HEK293T (cell line): ENCODE results near the gene RCN2.

Experiments
- CTCF ChIA-PET: fragments of 350-600 bp; formaldehyde crosslinking; extraction: SDS; loops from one replicate; lab custom pipeline; 2021; ENCODE audit warnings: antibody characterized with exemption, inconsistent platforms; lab: Yijun Ruan, JAX
- POLR2A ChIA-PET: fragments of 350-600 bp; formaldehyde crosslinking; extraction: SDS; loops from one replicate; lab custom pipeline; 2020; ENCODE audit warnings: antibody characterized with exemption, inconsistent platforms; lab: Yijun Ruan, JAX
- DNase-seq: peaks from one replicate; pipeline ENCODE4 v3.0.0; 2012; ENCODE audit warnings: mixed read lengths; ENCODE audit errors: extremely low spot score
- ARNT ChIP-seq: fragments of 450-650 bp; IDR thresholded peaks from 2 replicates; pipeline ENCODE4 v1.6.1; 2017; ENCODE audit warnings: mild to moderate bottlenecking
- BHLHE40 ChIP-seq: fragments of 450-650 bp; IDR thresholded peaks from 2 replicates; pipeline ENCODE4 v1.6.1; 2016; ENCODE audit warnings: mild to moderate bottlenecking, moderate library complexity, borderline replicate concordance
- CTBP1 ChIP-seq: fragments of 450-650 bp; IDR thresholded peaks from 2 replicates; pipeline ENCODE4 v1.6.1; 2016; ENCODE audit warnings: borderline replicate concordance
- ELF4 ChIP-seq: fragments of 450-650 bp; IDR thresholded peaks from 2 replicates; pipeline ENCODE4 v1.6.1; 2017; ENCODE audit warnings: antibody characterized with exemption
- FOXA1 ChIP-seq: fragments of 450-650 bp; IDR thresholded peaks from 2 replicates; pipeline ENCODE4 v1.6.1; 2016; ENCODE audit warnings: mild to moderate bottlenecking
- FOXK2 ChIP-seq: fragments of 450-650 bp; IDR thresholded peaks from 2 replicates; pipeline ENCODE4 v1.6.1; 2016; ENCODE audit warnings: mild to moderate bottlenecking
- FOXM1 ChIP-seq: fragments of 450-650 bp; IDR thresholded peaks from 2 replicates; pipeline ENCODE4 v1.6.1; 2017; ENCODE audit warnings: mild to moderate bottlenecking, borderline replicate concordance
- HDGF ChIP-seq: fragments of 450-650 bp; IDR thresholded peaks from 2 replicates; pipeline ENCODE4 v1.6.1; 2017; ENCODE audit warnings: antibody characterized with exemption, borderline replicate concordance
- L3MBTL2 ChIP-seq: fragments of 450-650 bp; conservative IDR thresholded peaks from 2 replicates; pipeline ENCODE4 v1.6.1; 2016; ENCODE audit warnings: mild to moderate bottlenecking
- LEF1 ChIP-seq: fragments of 450-650 bp; IDR thresholded peaks from 2 replicates; pipeline ENCODE4 v1.6.1; 2017; ENCODE audit warnings: mild to moderate bottlenecking, borderline replicate concordance
- NFRKB ChIP-seq: fragments of 450-650 bp; IDR thresholded peaks from 2 replicates; pipeline ENCODE4 v1.6.1; 2016; ENCODE audit warnings: mild to moderate bottlenecking, moderate library complexity
- SP1 ChIP-seq: fragments of 450-650 bp; IDR thresholded peaks from 2 replicates; pipeline ENCODE4 v1.6.1; 2017
- SUZ12 ChIP-seq: fragments of 450-650 bp; IDR thresholded peaks from 2 replicates; pipeline ENCODE4 v1.6.1; 2016; ENCODE audit warnings: mild to moderate bottlenecking
- TARDBP ChIP-seq: fragments of 450-650 bp; IDR thresholded peaks from 2 replicates; pipeline ENCODE4 v1.6.1; 2016
- ZNF384 ChIP-seq: fragments of 450-650 bp; IDR thresholded peaks from 2 replicates; pipeline ENCODE4 v1.6.1; 2016
- TF ChIP-seq, protein P1 (sequence below): fragments of 450-650 bp; IDR thresholded peaks from 2 replicates; pipeline ENCODE4 v1.6.1; 2016

RCN2 gene

DNA sequence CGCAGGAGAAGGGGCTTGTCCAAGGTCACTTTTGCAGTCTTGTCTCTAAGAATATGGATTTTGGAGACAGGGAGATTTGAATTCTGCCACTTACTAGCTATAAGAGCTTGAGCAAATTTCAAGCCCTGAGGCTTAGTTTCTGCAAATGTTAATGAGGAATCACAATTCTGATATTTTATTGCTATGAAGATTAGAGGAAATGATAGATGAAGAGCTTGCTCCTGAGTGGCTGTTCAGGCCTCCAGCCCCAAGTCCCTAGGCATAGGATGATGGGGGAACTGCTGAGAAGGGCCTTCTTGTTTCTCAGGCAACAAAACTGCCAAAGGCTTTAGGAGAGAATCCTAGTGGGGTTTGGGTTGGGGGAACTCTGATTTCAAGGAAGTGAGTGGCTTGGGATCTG lies 44.6 kb downstream of the RCN2 start:
- POLR2A ChIA-PET, result no interaction called here
- CTCF ChIA-PET, result no interaction called here
- no peak for TF ChIP-seq ELF4
- no peak for TF ChIP-seq ARNT
- no peak for TF ChIP-seq BHLHE40
- TF ChIP-seq NFRKB, result no peak
- TF ChIP-seq FOXA1, result no peak
- TF ChIP-seq SP1, result no peak
- TF ChIP-seq ZNF384, result no peak
- no peak for DNase-seq

DNA sequence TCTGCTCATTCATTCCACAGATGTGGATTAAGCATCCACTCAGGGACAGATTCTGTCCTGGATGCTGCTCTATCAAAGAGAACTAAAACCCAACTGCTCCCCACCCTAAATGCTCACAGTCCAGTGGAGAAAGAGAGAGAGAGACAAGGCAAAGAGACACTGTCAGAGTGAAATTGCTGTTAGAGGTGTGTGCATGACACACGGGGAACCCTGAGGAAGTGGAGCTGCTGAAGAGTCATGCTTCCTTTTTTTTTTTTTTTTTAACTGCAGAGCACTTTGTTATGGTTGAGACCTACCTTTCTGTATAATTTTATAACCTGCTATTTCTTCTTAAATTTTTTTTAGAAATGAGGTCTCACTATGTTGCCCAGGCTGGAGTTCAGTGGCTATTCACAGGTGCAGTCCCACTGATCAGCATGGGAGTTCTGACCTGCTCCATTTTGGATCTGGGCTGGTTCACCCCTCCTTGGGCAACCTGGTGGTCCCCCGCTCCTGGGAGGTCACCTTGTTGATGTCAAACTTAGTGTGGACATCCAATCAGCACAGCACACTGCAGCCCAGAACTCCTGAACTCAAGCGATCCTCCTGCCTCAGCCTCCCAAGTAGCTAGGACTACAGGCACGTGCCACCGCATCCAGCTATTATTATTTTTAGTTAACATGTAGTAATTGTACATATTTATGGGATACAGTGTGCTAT lies 45.2 kb downstream of the RCN2 start:
- no peak for DNase-seq
- POLR2A ChIA-PET, result no interaction called here
- TF ChIP-seq FOXM1, result no peak
- no peak for TF ChIP-seq TARDBP
- CTCF ChIA-PET, result no interaction called here

GRCh38 chr15:76978522-76979330 lies 47.2 kb downstream of the RCN2 start:
- CTCF ChIA-PET, result interaction anchor here (0.6 kb wide), 1 partner anchor 622 kb away, joined by 3 read pairs; no protein-coding TSS in a partner anchor
- POLR2A ChIA-PET, result interaction anchor here (0.6 to 1.0 kb wide), 2 partner anchors 47 to 55 kb away, joined by 3 read pairs; partner anchors contain the start of gene RCN2
- DNase-seq, result no peak
- TF ChIP-seq LEF1, result no peak
- no peak for TF ChIP-seq TARDBP
- no peak for TF ChIP-seq NFRKB
- no peak for TF ChIP-seq FOXK2
- TF ChIP-seq, protein P1, sequence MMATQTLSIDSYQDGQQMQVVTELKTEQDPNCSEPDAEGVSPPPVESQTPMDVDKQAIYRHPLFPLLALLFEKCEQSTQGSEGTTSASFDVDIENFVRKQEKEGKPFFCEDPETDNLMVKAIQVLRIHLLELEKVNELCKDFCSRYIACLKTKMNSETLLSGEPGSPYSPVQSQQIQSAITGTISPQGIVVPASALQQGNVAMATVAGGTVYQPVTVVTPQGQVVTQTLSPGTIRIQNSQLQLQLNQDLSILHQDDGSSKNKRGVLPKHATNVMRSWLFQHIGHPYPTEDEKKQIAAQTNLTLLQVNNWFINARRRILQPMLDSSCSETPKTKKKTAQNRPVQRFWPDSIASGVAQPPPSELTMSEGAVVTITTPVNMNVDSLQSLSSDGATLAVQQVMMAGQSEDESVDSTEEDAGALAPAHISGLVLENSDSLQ, result no peak
- no peak for TF ChIP-seq ZNF384
- TF ChIP-seq CTBP1, result no peak
- TF ChIP-seq L3MBTL2, result no peak
- no peak for TF ChIP-seq BHLHE40
- no peak for TF ChIP-seq SP1
- TF ChIP-seq HDGF, result no peak
- no peak for TF ChIP-seq SUZ12
- TF ChIP-seq ARNT, result no peak
- TF ChIP-seq ELF4, result no peak
- no peak for TF ChIP-seq FOXA1
- TF ChIP-seq FOXM1, result no peak

DNA sequence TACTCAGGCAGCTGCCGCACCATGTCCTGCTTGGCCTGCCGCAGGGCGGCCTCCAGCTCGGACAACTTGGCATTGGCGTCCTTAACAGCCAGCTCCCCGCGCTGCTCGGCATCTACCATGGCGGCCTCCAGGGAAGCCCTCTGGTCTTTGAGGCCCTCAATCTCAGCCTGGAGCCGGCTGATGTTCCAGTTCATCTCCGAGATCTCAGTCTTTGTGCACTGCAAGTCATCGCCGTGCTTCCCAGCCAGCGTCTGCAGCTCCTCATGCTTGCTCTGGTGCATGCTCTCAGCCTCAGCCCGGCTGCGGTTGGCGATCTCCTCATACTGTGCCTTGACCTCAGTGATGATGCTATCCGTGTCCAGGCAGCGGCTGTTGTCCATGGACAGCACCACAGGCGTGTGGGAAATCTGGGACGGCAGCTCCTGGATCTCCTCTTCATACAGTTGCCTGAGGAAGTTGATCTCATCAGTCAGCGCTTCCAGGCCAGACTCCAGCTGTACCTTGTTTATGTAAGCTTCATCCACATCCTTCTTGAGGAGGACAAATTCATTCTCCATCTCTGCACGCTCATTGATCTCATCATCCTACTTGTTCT lies 47.9 kb downstream of the RCN2 start:
- TF ChIP-seq, protein P1, result no peak
- no peak for TF ChIP-seq SP1
- no peak for TF ChIP-seq BHLHE40
- no peak for TF ChIP-seq HDGF
- TF ChIP-seq TARDBP, result no peak
- TF ChIP-seq L3MBTL2, result no peak
- TF ChIP-seq LEF1, result no peak
- TF ChIP-seq CTBP1, result no peak
- no peak for TF ChIP-seq ARNT
- no peak for TF ChIP-seq FOXA1
- no peak for TF ChIP-seq NFRKB
- TF ChIP-seq ELF4, result no peak
- DNase-seq, result no peak
- ChIA-PET POLR2A (interaction anchor here (1.0 kb wide), 1 partner anchor 48 kb away, joined by 3 read pairs; the partner anchor contains the start of gene RCN2), CTCF (no interaction called here)

DNA sequence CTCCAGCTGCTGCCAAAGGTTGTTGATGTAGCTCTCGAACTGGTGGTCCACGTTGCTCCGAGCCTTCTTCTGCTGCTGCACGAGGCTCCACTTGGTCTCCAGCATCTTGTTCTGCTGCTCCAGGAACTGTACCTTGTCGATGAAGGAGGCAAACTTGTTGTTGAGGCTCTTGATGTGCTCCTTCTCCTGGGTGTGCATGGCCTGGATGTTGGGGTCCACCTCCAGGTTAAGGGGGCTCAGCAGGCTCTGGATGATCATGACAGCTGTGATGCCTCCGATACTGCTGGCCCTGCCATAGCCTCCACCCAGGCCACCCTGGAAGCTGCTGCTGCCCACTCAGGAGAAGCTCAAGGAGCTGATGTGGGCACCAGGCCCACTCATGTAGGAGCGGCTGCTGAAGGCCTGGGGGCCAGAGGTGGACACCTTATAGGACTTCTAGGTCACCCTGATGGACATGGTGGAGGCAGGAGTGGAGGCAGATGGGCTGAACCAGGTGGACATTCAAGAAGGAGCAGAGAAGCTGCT lies 48.5 kb downstream of the RCN2 start:
- CTCF ChIA-PET, result interaction anchor here (1.1 kb wide), 1 partner anchor 55 kb away, joined by 3 read pairs; no protein-coding TSS in a partner anchor
- no peak for TF ChIP-seq FOXA1
- TF ChIP-seq HDGF, result no peak
- TF ChIP-seq NFRKB, result no peak
- TF ChIP-seq CTBP1, result no peak
- no peak for TF ChIP-seq FOXM1
- no peak for TF ChIP-seq FOXK2
- TF ChIP-seq TARDBP, result no peak
- no peak for TF ChIP-seq ARNT
- no peak for TF ChIP-seq SP1
- TF ChIP-seq ZNF384, result no peak
- TF ChIP-seq ELF4, result no peak
- no peak for TF ChIP-seq BHLHE40
- TF ChIP-seq SUZ12, result no peak
- TF ChIP-seq LEF1, result no peak
- no peak for TF ChIP-seq L3MBTL2
- TF ChIP-seq, protein P1, result no peak
- POLR2A ChIA-PET, result no interaction called here
- no peak for DNase-seq

GRCh38 chr15:76982356-76982755 lies 50.8 kb downstream of the RCN2 start:
- CTCF ChIA-PET, result interaction anchor here (0.6 to 3.4 kb wide), 2 partner anchors 9 to 548 kb away, joined by 3 to 14 read pairs; no protein-coding TSS in a partner anchor

More at GRCh38 chr15:76982356-76982755, 50.8 kb downstream of the RCN2 start:
- POLR2A ChIA-PET, result no interaction called here
- TF ChIP-seq TARDBP, result no peak
- no peak for TF ChIP-seq ARNT
- no peak for TF ChIP-seq FOXM1
- TF ChIP-seq SUZ12, result no peak
- TF ChIP-seq FOXA1, result no peak
- no peak for TF ChIP-seq L3MBTL2
- no peak for TF ChIP-seq ELF4
- TF ChIP-seq LEF1, result no peak
- TF ChIP-seq SP1, result no peak
- TF ChIP-seq CTBP1, result no peak
- TF ChIP-seq HDGF, result no peak
- no peak for TF ChIP-seq FOXK2
- TF ChIP-seq ZNF384, result no peak
- TF ChIP-seq, protein P1, result no peak
- TF ChIP-seq NFRKB, result no peak
- no peak for TF ChIP-seq BHLHE40
- no peak for DNase-seq
